ENCODE measurements around the gene SEC23IP.

The SEC23IP gene

GRCh38 chr10:119919271-119919670, 26.7 kb downstream of the SEC23IP start:
- intact Hi-C loops (cut with DNase I), result no loop called here

GRCh38 chr10:119919826-119920225, 27.3 kb downstream of the SEC23IP start:
- no peak for DNase-seq
- intact Hi-C loops (cut with DNase I), result no loop called here

More at GRCh38 chr10:119919271-119919670, 26.7 kb downstream of the SEC23IP start:
- DNase-seq, result no peak

- no peak for DNase-seq
- intact Hi-C loops (cut with DNase I), result no loop called here
These were observed 35.9 kb downstream of the SEC23IP start for GRCh38 chr10:119928411-119928810.

GRCh38 chr10:119931871-119932270, 39.3 kb downstream of the SEC23IP start:
- no peak for DNase-seq
- intact Hi-C loops (cut with DNase I), result no loop called here

- intact Hi-C loops (cut with DNase I), result no loop called here
- DNase-seq, result no peak
These were observed 40.1 kb downstream of the SEC23IP start for GRCh38 chr10:119932631-119933030.

- DNase-seq, result peak in 6 of 42 donors; percentile 5 to 48 (median 16)
- intact Hi-C loops (cut with DNase I), result no loop called here
These were observed 40.6 kb downstream of the SEC23IP start for GRCh38 chr10:119933179-119933578.

- peak in 1 of 42 donors; percentile 21 for DNase-seq
- intact Hi-C loops (cut with DNase I), result no loop called here
These were observed 48.0 kb downstream of the SEC23IP start for GRCh38 chr10:119940487-119940886.

GRCh38 chr10:119942973-119943372, 50.4 kb downstream of the SEC23IP start:
- intact Hi-C loops (cut with DNase I), result no loop called here
- no peak for DNase-seq

- intact Hi-C loops (cut with DNase I), result no loop called here
- no peak for DNase-seq
These were observed 53.3 kb downstream of the SEC23IP start for GRCh38 chr10:119945805-119946204.

- intact Hi-C loops (cut with DNase I), result no loop called here
- no peak for DNase-seq
These were observed 54.8 kb downstream of the SEC23IP start for GRCh38 chr10:119947300-119947699.

GRCh38 chr10:119957451-119957850, 64.9 kb downstream of the SEC23IP start:
- intact Hi-C loops (cut with DNase I), result no loop called here
- no peak for DNase-seq

- DNase-seq, result no peak
- intact Hi-C loops (cut with DNase I), result no loop called here
These were observed 70.3 kb downstream of the SEC23IP start for GRCh38 chr10:119962837-119963236.

- no peak for DNase-seq
- intact Hi-C loops (cut with DNase I), result no loop called here
These were observed 74.5 kb downstream of the SEC23IP start for GRCh38 chr10:119967066-119967465.

- no peak for DNase-seq
- intact Hi-C loops (cut with DNase I), result no loop called here
These were observed 77.1 kb downstream of the SEC23IP start for GRCh38 chr10:119969609-119970008.

- no peak for DNase-seq
These were observed 77.6 kb downstream of the SEC23IP start for GRCh38 chr10:119970107-119970506.

GRCh38 chr10:119970963-119971362, 78.4 kb downstream of the SEC23IP start:
- intact Hi-C loops (cut with DNase I), result no loop called here

More at GRCh38 chr10:119970107-119970506, 77.6 kb downstream of the SEC23IP start:
- intact Hi-C loops (cut with DNase I), result no loop called here

GRCh38 chr10:119973281-119973680, 80.8 kb downstream of the SEC23IP start:
- no peak for DNase-seq
- intact Hi-C loops (cut with DNase I), result no loop called here

More at GRCh38 chr10:119970963-119971362, 78.4 kb downstream of the SEC23IP start:
- DNase-seq, result no peak

- DNase-seq, result no peak
- intact Hi-C loops (cut with DNase I), result no loop called here
These were observed 83.9 kb downstream of the SEC23IP start for GRCh38 chr10:119976421-119976820.

GRCh38 chr10:119980956-119981750, 88.6 kb downstream of the SEC23IP start:
- no peak for DNase-seq

GRCh38 chr10:119981826-119982225, 89.3 kb downstream of the SEC23IP start:
- intact Hi-C loops (cut with DNase I), result no loop called here
- DNase-seq, result peak in 4 of 42 donors; percentile 9 to 66 (median 14)

More at GRCh38 chr10:119980956-119981750, 88.6 kb downstream of the SEC23IP start:
- intact Hi-C loops (cut with DNase I), result no loop called here

- DNase-seq, result no peak
- intact Hi-C loops (cut with DNase I), result no loop called here
These were observed 95.8 kb downstream of the SEC23IP start for GRCh38 chr10:119988333-119988732.
